Parathyroid adenoma (tissue), 2 donors: ENCODE data around the gene DCDC2C.

Experiments used
- H2AFZ ChIP-seq: fragments of 300-600 bp; sonication (generic); one replicate; pipeline ENCODE4 v1.7.0; 2017; ENCODE audit warnings: antibody characterized with exemption, mild to moderate bottlenecking
- H3K27ac ChIP-seq: fragments of 300-600 bp; sonication (generic); one replicate; pipeline ENCODE4 v1.7.0; 2017
- H3K27me3 ChIP-seq: fragments of 300-600 bp; sonication (generic); one replicate; pipeline ENCODE4 v1.7.0; 2017; ENCODE audit warnings: low read length; ENCODE audit not compliant: control insufficient read depth, insufficient read depth
- H3K36me3 ChIP-seq: fragments of 300-600 bp; sonication (generic); one replicate; pipeline ENCODE4 v1.7.0; 2017; ENCODE audit warnings: low read length; ENCODE audit not compliant: control insufficient read depth, insufficient read depth
- H3K4me1 ChIP-seq: fragments of 300-600 bp; sonication (generic); one replicate; pipeline ENCODE4 v1.7.0; 2017; ENCODE audit warnings: control low read depth
- H3K4me2 ChIP-seq: fragments of 300-600 bp; sonication (generic); one replicate; pipeline ENCODE4 v1.7.0; 2017; ENCODE audit warnings: low read length
- H3K4me3 ChIP-seq: fragments of 300-600 bp; sonication (generic); one replicate; pipeline ENCODE4 v1.7.0; 2017; ENCODE audit warnings: low read depth, low read length
- H3K79me2 ChIP-seq: fragments of 300-600 bp; sonication (generic); one replicate; pipeline ENCODE4 v1.7.0; 2017; ENCODE audit warnings: control low read depth
- H3K9ac ChIP-seq: fragments of 300-600 bp; sonication (generic); one replicate; pipeline ENCODE4 v1.7.0; 2017; ENCODE audit warnings: mild to moderate bottlenecking
- H3K9me3 ChIP-seq: fragments of 300-600 bp; sonication (generic); one replicate; pipeline ENCODE4 v1.7.0; 2017; ENCODE audit warnings: low read length; ENCODE audit not compliant: control insufficient read depth
- TF ChIP-seq, protein P1 (sequence below): fragments of 300-600 bp; sonication (generic); IDR thresholded peaks from one replicate; pipeline ENCODE4 v1.7.0; 2017; ENCODE audit warnings: antibody characterized with exemption, mild to moderate bottlenecking
- donor health status: primary hyperparathyroidism.

The DCDC2C gene

DNA sequence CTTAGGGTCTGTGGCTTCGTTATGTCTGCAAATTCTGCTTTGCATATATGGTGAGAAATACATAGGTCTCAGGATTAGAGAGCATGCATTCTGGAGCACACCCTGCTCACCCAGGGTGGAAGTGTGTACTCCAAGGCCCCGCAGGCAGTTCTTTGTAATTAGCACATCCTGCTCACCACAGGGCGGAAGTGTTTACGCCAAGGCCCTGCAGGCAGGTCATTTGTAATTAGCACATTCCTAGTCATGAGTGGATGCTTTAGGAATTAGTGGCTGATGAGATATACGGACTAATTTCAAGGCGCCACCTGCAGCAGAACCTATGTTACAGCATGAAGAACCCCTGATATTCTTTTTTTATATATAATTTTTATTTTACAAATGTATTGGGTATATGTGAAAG is 41.1 kb upstream of the DCDC2C start:
- Histone ChIP-seq H3K9ac (no peak overlapping the region), H3K36me3 (no peaks in the 10 kb centered on the region), H3K79me2 (no peaks in the 10 kb centered on the region), H3K27me3 (no peaks in the 10 kb centered on the region), H3K4me1 (no peaks in the 10 kb centered on the region), H3K27ac (no peak overlapping the region), H2AFZ (no peak overlapping the region), H3K4me2 (no peak overlapping the region), H3K9me3 (no peaks in the 10 kb centered on the region), H3K4me3 (no peak overlapping the region)
- TF ChIP-seq, protein P1, sequence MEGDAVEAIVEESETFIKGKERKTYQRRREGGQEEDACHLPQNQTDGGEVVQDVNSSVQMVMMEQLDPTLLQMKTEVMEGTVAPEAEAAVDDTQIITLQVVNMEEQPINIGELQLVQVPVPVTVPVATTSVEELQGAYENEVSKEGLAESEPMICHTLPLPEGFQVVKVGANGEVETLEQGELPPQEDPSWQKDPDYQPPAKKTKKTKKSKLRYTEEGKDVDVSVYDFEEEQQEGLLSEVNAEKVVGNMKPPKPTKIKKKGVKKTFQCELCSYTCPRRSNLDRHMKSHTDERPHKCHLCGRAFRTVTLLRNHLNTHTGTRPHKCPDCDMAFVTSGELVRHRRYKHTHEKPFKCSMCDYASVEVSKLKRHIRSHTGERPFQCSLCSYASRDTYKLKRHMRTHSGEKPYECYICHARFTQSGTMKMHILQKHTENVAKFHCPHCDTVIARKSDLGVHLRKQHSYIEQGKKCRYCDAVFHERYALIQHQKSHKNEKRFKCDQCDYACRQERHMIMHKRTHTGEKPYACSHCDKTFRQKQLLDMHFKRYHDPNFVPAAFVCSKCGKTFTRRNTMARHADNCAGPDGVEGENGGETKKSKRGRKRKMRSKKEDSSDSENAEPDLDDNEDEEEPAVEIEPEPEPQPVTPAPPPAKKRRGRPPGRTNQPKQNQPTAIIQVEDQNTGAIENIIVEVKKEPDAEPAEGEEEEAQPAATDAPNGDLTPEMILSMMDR = no peak

DNA sequence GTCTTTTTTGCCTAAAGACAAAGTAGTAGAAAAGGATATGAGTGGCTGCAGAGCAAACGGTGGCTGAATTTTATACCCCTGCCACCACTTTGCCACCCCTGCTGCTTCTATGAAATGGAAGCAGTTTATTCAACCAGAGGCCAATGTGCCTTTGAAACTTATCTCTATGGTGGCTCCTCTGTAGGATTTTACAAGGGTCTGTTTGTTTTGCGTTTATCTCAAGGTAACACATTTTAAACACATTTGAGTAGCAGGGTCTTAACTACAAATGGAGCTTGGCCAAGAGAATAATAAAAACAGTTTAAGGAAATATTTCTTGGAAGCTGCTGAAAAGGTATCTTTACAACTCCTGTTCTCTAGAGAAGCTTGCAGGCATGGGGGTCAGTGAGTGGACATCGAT is 39.3 kb upstream of the DCDC2C start:
- no peaks in the 10 kb centered on the region for H3K4me1 ChIP-seq
- no peak overlapping the region for H3K4me3 ChIP-seq
- no peak overlapping the region for H3K27ac ChIP-seq
- no peak overlapping the region for H3K9ac ChIP-seq
- TF ChIP-seq, protein P1 = no peak
- no peaks in the 10 kb centered on the region for H3K9me3 ChIP-seq
- no peaks in the 10 kb centered on the region for H3K27me3 ChIP-seq
- no peaks in the 10 kb centered on the region for H3K36me3 ChIP-seq
- no peak overlapping the region for H3K4me2 ChIP-seq
- no peak overlapping the region for H2AFZ ChIP-seq
- no peaks in the 10 kb centered on the region for H3K79me2 ChIP-seq

DNA sequence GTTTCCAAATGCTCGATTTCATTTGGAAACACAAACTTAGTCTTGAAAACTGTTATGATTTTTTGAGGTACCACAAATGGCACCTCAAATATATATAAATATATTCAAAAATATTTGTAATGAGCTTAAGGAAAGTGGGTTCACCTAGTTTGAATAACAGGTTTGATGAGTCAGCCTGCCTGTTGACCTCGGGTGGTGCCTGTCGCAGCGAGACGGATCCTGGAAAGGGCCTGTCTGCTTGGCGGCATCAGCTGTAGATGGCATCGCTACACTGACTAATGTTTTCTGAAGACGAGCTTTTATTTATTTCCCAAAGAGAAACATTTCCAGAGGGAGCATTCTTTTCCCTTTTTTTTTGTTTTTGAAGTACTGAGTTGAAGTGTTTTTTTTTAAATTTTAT is 38.5 kb upstream of the DCDC2C start:
- TF ChIP-seq, protein P1 = no peak
- no peak overlapping the region for H3K4me2 ChIP-seq
- no peak overlapping the region for H3K4me3 ChIP-seq
- H3K27ac ChIP-seq = no peak overlapping the region
- H2AFZ ChIP-seq = no peak overlapping the region
- H3K9ac ChIP-seq = no peak overlapping the region
- H3K9me3 ChIP-seq = no peaks in the 10 kb centered on the region
- no peaks in the 10 kb centered on the region for H3K4me1 ChIP-seq
- H3K79me2 ChIP-seq = no peaks in the 10 kb centered on the region
- H3K36me3 ChIP-seq = no peaks in the 10 kb centered on the region
- H3K27me3 ChIP-seq = no peaks in the 10 kb centered on the region

GRCh38 chr2:3665886-3666612 is 37.3 kb upstream of the DCDC2C start:
- Histone ChIP-seq H3K27ac (no peak overlapping the region), H3K36me3 (no peaks in the 10 kb centered on the region), H3K27me3 (no peaks in the 10 kb centered on the region), H3K4me1 (no peaks in the 10 kb centered on the region), H3K79me2 (no peaks in the 10 kb centered on the region), H2AFZ (no peak overlapping the region), H3K4me2 (no peak overlapping the region), H3K4me3 (no peak overlapping the region), H3K9me3 (no peaks in the 10 kb centered on the region), H3K9ac (no peak overlapping the region)
- TF ChIP-seq, protein P1 = no peak

DNA sequence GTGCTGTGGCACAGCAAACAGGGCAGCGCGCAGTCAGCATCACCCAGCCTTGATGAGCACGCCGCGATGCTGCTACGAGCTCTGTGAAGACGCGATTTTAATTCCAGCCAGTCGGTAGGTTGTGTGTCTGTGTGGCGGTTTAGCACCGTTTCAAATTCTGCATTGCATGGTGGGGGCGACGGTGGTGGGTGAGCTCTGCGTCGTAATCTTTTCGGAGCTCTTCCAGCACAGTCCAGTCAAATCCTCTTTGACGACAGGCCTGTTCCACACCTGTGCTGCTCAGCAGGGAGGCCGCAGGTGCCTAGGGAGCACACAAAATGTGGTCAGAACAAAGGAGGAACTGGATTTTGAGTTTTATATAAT is 36.8 kb upstream of the DCDC2C start:
- Histone ChIP-seq H2AFZ (no peak overlapping the region), H3K79me2 (no peaks in the 10 kb centered on the region), H3K4me1 (no peaks in the 10 kb centered on the region), H3K27me3 (no peaks in the 10 kb centered on the region), H3K27ac (no peak overlapping the region), H3K36me3 (no peaks in the 10 kb centered on the region), H3K4me3 (no peak overlapping the region), H3K9me3 (no peaks in the 10 kb centered on the region), H3K4me2 (no peak overlapping the region), H3K9ac (no peak overlapping the region)
- TF ChIP-seq, protein P1 = no peak
